ENCODE results near the gene ZNF891.

DNA sequence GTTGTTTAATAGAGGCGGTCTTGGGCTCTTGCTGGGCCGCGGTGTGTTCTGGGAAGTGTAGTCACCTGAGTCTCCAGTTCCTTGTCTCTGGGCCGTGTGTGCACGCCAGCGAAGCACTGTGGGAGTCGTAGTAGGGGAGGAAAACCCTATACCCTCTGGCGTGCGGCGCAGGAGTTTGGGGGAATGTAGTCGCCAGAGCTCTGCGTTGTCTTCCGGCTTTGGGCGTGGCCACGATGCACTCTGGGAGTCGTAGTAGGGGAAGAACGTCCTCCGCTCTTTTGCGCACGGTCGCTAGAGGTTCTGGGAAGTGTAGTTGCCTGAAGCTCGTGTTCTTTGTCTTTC is 50.1 kb downstream of the ZNF891 start:
- TF ChIP-seq CREB1 (CRISPR knock-in tag; IDR thresholded peaks at IDR 0.05) = no peak
- TF ChIP-seq, protein P1, sequence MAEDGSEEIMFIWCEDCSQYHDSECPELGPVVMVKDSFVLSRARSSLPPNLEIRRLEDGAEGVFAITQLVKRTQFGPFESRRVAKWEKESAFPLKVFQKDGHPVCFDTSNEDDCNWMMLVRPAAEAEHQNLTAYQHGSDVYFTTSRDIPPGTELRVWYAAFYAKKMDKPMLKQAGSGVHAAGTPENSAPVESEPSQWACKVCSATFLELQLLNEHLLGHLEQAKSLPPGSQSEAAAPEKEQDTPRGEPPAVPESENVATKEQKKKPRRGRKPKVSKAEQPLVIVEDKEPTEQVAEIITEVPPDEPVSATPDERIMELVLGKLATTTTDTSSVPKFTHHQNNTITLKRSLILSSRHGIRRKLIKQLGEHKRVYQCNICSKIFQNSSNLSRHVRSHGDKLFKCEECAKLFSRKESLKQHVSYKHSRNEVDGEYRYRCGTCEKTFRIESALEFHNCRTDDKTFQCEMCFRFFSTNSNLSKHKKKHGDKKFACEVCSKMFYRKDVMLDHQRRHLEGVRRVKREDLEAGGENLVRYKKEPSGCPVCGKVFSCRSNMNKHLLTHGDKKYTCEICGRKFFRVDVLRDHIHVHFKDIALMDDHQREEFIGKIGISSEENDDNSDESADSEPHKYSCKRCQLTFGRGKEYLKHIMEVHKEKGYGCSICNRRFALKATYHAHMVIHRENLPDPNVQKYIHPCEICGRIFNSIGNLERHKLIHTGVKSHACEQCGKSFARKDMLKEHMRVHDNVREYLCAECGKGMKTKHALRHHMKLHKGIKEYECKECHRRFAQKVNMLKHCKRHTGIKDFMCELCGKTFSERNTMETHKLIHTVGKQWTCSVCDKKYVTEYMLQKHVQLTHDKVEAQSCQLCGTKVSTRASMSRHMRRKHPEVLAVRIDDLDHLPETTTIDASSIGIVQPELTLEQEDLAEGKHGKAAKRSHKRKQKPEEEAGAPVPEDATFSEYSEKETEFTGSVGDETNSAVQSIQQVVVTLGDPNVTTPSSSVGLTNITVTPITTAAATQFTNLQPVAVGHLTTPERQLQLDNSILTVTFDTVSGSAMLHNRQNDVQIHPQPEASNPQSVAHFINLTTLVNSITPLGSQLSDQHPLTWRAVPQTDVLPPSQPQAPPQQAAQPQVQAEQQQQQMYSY (CRISPR knock-in tag; IDR thresholded peaks at IDR 0.05) = no peak
- TF ChIP-seq, protein P2, sequence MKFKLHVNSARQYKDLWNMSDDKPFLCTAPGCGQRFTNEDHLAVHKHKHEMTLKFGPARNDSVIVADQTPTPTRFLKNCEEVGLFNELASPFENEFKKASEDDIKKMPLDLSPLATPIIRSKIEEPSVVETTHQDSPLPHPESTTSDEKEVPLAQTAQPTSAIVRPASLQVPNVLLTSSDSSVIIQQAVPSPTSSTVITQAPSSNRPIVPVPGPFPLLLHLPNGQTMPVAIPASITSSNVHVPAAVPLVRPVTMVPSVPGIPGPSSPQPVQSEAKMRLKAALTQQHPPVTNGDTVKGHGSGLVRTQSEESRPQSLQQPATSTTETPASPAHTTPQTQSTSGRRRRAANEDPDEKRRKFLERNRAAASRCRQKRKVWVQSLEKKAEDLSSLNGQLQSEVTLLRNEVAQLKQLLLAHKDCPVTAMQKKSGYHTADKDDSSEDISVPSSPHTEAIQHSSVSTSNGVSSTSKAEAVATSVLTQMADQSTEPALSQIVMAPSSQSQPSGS (CRISPR knock-in tag; IDR thresholded peaks at IDR 0.05; ENCODE audit: borderline replicate concordance, low read depth) = no peak
- TF ChIP-seq SP1 (CRISPR knock-in tag; conservative IDR thresholded peaks at IDR 0.05) = peak; percentile 99
- TF ChIP-seq ZNF671 (CRISPR knock-in tag; IDR thresholded peaks at IDR 0.05) = no peak
- no peak for TF ChIP-seq ZNF232 (CRISPR knock-in tag; IDR thresholded peaks at IDR 0.05)
- TF ChIP-seq FOXJ3 (CRISPR knock-in tag; IDR thresholded peaks at IDR 0.05; ENCODE audit: borderline replicate concordance) = no peak
- TF ChIP-seq CTCF (IDR thresholded peaks at IDR 0.05) = no peak
- no peak for TF ChIP-seq JUN (CRISPR knock-in tag; IDR thresholded peaks at IDR 0.05)
- peak; percentile 47; the same call in 1 of the 2 replicates for TF ChIP-seq USF1 (CRISPR knock-in tag; IDR thresholded peaks at IDR 0.05)
- no peak for TF ChIP-seq MXD4 (CRISPR knock-in tag; IDR thresholded peaks at IDR 0.05; ENCODE audit: borderline replicate concordance)
- no peak for TF ChIP-seq NFYB (CRISPR knock-in tag; conservative IDR thresholded peaks at IDR 0.05; ENCODE audit: low read depth)
- TF ChIP-seq IRF2 (CRISPR knock-in tag; IDR thresholded peaks at IDR 0.05; ENCODE audit: borderline replicate concordance, low read depth) = no peak
- no peak for TF ChIP-seq ATF1 (CRISPR knock-in tag; IDR thresholded peaks at IDR 0.05)
